Effector CD4-positive, alpha-beta T cell (primary cell): ENCODE results near the gene RIPOR1.
A peak's percentile ranks its signal among the peaks of the same experiment; 100 is the strongest.
"Not testable (repeated sequence)": the region's sequence is repeated elsewhere in the genome, so short reads cannot be mapped to it uniquely, and the experiment has no call there.

Experiments used
- DNase-seq: peaks from one replicate; pipeline ENCODE4 v3.0.0-alpha.2; 2020
- total RNA-seq: gene quantifications from one replicate; lab custom pipeline; 2026; lab: John Stamatoyannopoulos, UW

The RIPOR1 gene
- total RNA-seq, result 12.9 reads per million, percentile 37 among the genes with 10 or more reads in this experiment

- peak; percentile 44 for DNase-seq
Observed at GRCh38 chr16:67528222-67528869, at the start of gene RIPOR1. Gene RIPOR1 (plus strand): TSS chr16:67528829. CDS start chr16:67538447, 9,618 bp downstream.

- peak; percentile 98 for DNase-seq
Observed at GRCh38 chr16:67480833-67481560, 47.6 kb upstream of the RIPOR1 start, which contains the start of gene ATP6V0D1. Gene ATP6V0D1 (minus strand): TSS chr16:67481157. CDS start chr16:67481086, 71 bp downstream.

GRCh38 chr16:67481561-67482232, 46.9 kb upstream of the RIPOR1 start:
- peak; percentile 22 for DNase-seq

- DNase-seq, result no peak
Observed at GRCh38 chr16:67482233-67482924, 46.2 kb upstream of the RIPOR1 start.

- no peak for DNase-seq
Observed at GRCh38 chr16:67483150-67483549, 45.5 kb upstream of the RIPOR1 start, which contains the start of gene AGRP. Gene AGRP (minus strand): TSS chr16:67483547. CDS start chr16:67483398, 149 bp downstream.

- no peak for DNase-seq
Observed at GRCh38 chr16:67483731-67484525, 44.7 kb upstream of the RIPOR1 start.

GRCh38 chr16:67486805-67487204, 41.8 kb upstream of the RIPOR1 start:
- DNase-seq, result no peak

- DNase-seq, result not testable (repeated sequence)
Observed at GRCh38 chr16:67487561-67487960, 41.1 kb upstream of the RIPOR1 start.

- DNase-seq, result no peak
Observed at GRCh38 chr16:67489401-67490083, 39.1 kb upstream of the RIPOR1 start.

GRCh38 chr16:67490335-67491096, 38.1 kb upstream of the RIPOR1 start:
- DNase-seq, result no peak

- no peak for DNase-seq
Observed at GRCh38 chr16:67499106-67499505, 29.5 kb upstream of the RIPOR1 start.

- no peak for DNase-seq
Observed at GRCh38 chr16:67504031-67505021, 24.3 kb upstream of the RIPOR1 start.

- DNase-seq, result no peak
Observed at GRCh38 chr16:67506468-67506867, 22.2 kb upstream of the RIPOR1 start.

GRCh38 chr16:67509016-67509415, 19.6 kb upstream of the RIPOR1 start:
- no peak for DNase-seq

GRCh38 chr16:67513892-67514291, 14.7 kb upstream of the RIPOR1 start:
- not testable (repeated sequence) for DNase-seq

- peak; percentile 78 for DNase-seq
Observed at GRCh38 chr16:67514382-67514828, 14.2 kb upstream of the RIPOR1 start.

- no peak for DNase-seq
Observed at GRCh38 chr16:67516296-67517154, 12.1 kb upstream of the RIPOR1 start.

- no peak for DNase-seq
Observed at GRCh38 chr16:67517155-67517445, 11.5 kb upstream of the RIPOR1 start.
